Osteoblast (primary cell): ENCODE measurements around the gene TSN. TPM values are rescaled to one million over a fixed set of nuclear protein-coding genes. Genes with fewer than 3 reads are reported as not detected.
"Not testable (repeated sequence)": the region's sequence is repeated elsewhere in the genome, so short reads cannot be mapped to it uniquely, and the experiment has no call there.

Experiments used
- DNase-seq: peaks from one replicate; pipeline ENCODE4 v3.0.0; 2011; ENCODE audit warnings: low spot score, mixed read lengths; ENCODE audit not compliant: insufficient read length; ENCODE audit errors: missing footprints
- H2AFZ ChIP-seq: 2 replicates; pipeline ENCODE4 v1.6.0; 2011; ENCODE audit warnings: mild to moderate bottlenecking, low read length
- H3K27ac ChIP-seq: 2 replicates; pipeline ENCODE4 v1.5.1; 2011; ENCODE audit warnings: mild to moderate bottlenecking, low read depth, low read length, moderate library complexity
- H3K27me3 ChIP-seq: 2 replicates; pipeline ENCODE4 v1.6.0; 2012; ENCODE audit warnings: mild to moderate bottlenecking, control low read depth, inconsistent platforms, low read length, moderate library complexity; ENCODE audit not compliant: insufficient read depth
- H3K36me3 ChIP-seq: 2 replicates; pipeline ENCODE4 v1.5.1; 2011; ENCODE audit warnings: mild to moderate bottlenecking, low read length, control low read depth, moderate library complexity; ENCODE audit not compliant: insufficient read depth
- H3K4me1 ChIP-seq: 2 replicates; pipeline ENCODE4 v1.5.1; 2011; ENCODE audit warnings: mild to moderate bottlenecking, low read length, control low read depth, moderate library complexity; ENCODE audit not compliant: insufficient read depth
- H3K4me2 ChIP-seq: 2 replicates; pipeline ENCODE4 v1.6.0; 2011; ENCODE audit warnings: mild to moderate bottlenecking, low read length; ENCODE audit not compliant: insufficient read depth
- H3K4me3 ChIP-seq: fragments of 200-600 bp; sonication (generic); 3 replicates; pipeline ENCODE4 v1.5.1; 2012; ENCODE audit warnings: mild to moderate bottlenecking, low read length, inconsistent platforms; ENCODE audit not compliant: insufficient read depth
- H3K79me2 ChIP-seq: 2 replicates; pipeline ENCODE4 v1.6.0; 2012; ENCODE audit warnings: mild to moderate bottlenecking, low read length, control low read depth, inconsistent platforms; ENCODE audit not compliant: insufficient read depth
- H3K9me3 ChIP-seq: 2 replicates; pipeline ENCODE4 v1.5.1; 2011; ENCODE audit warnings: low read depth, low read length, control low read depth
- H4K20me1 ChIP-seq: 2 replicates; pipeline ENCODE4 v1.6.0; 2012; ENCODE audit warnings: mild to moderate bottlenecking, low read length, control low read depth; ENCODE audit not compliant: insufficient read depth
- total RNA-seq: library from RNA; depleted of rRNA; stranded (reverse); fragments of >200 nt; gene quantifications from 2 replicates; pipeline ENCODE4 v1.2.3, GENCODE V29; 2012
- TF ChIP-seq, protein P1 (sequence below): IDR thresholded peaks from 2 replicates; pipeline ENCODE4 v1.5.1; 2011; ENCODE audit warnings: mild to moderate bottlenecking, low read depth, low read length, moderate library complexity; ENCODE audit errors: extremely low read depth

TSN gene
- total RNA-seq, 1 donor: 50.7 TPM

DNA sequence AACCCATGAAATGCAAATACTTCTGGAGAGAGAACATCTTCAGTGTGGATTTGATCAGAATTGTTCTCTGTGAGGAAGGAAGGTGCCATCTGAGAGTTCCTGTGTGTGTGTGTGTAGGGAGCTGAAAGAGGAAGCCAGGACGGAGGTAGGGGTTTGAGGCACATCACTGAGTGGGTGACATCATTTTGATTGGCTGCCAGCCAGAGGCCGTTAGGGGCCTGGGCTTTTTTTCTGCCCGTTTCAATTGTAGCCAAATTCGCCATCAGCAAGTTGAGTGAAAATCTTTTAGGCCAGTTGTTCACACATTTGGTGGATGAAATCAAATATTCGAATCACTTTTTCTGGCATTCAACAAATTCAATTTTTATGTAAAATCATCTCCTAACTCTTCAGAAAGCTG lies 48.9 kb downstream of the TSN start:
- H3K4me1 ChIP-seq: no peaks in the 10 kb centered on the region
- no peaks in the 10 kb centered on the region for H3K79me2 ChIP-seq
- no peak overlapping the region for H3K4me3 ChIP-seq
- no peak overlapping the region for H3K4me2 ChIP-seq
- DNase-seq: no peak
- H3K9me3 ChIP-seq: no peaks in the 10 kb centered on the region
- H4K20me1 ChIP-seq: no peaks in the 10 kb centered on the region
- peaks cover 14% of the 10 kb centered on the region for H3K27me3 ChIP-seq
- no peak overlapping the region for H3K27ac ChIP-seq
- no peak overlapping the region for H2AFZ ChIP-seq
- TF ChIP-seq, protein P1, sequence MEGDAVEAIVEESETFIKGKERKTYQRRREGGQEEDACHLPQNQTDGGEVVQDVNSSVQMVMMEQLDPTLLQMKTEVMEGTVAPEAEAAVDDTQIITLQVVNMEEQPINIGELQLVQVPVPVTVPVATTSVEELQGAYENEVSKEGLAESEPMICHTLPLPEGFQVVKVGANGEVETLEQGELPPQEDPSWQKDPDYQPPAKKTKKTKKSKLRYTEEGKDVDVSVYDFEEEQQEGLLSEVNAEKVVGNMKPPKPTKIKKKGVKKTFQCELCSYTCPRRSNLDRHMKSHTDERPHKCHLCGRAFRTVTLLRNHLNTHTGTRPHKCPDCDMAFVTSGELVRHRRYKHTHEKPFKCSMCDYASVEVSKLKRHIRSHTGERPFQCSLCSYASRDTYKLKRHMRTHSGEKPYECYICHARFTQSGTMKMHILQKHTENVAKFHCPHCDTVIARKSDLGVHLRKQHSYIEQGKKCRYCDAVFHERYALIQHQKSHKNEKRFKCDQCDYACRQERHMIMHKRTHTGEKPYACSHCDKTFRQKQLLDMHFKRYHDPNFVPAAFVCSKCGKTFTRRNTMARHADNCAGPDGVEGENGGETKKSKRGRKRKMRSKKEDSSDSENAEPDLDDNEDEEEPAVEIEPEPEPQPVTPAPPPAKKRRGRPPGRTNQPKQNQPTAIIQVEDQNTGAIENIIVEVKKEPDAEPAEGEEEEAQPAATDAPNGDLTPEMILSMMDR: no peak
- H3K36me3 ChIP-seq: no peaks in the 10 kb centered on the region

DNA sequence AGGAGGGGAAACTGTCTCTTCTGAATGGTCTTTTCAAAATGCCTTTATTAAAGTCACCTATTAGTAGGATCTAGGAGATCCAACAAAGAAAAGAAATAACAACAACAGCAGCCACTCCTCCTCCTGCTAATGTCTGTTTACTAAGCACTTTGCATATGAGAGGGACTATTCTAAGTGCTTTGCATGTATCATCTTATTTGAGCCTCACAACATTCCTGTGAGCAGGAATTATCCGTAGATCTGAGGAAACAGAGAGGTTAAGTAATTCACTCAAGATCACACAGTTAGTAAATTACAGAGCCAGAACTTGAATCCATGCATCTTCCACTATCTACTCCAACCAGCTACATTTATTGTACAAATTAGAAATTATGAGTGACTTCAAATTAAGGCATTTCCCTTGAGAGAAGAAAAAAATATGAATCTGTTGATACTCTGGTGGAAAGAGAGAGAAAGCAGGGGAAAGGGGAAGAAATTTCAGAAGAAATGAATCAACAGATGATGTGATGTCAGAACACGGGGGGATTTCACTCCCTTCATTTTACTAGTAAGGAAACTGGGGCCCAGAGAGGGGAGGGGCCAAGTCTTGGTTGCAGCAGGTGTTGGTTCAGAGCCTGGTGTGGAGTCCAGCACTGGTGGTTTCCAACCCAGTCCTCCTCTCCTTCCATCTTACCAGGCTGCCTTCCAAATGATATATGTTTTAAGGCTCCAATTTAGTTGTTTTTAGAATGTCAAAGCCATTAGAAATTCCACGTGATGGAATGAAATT lies 49.7 kb downstream of the TSN start:
- DNase-seq: no peak

DNA sequence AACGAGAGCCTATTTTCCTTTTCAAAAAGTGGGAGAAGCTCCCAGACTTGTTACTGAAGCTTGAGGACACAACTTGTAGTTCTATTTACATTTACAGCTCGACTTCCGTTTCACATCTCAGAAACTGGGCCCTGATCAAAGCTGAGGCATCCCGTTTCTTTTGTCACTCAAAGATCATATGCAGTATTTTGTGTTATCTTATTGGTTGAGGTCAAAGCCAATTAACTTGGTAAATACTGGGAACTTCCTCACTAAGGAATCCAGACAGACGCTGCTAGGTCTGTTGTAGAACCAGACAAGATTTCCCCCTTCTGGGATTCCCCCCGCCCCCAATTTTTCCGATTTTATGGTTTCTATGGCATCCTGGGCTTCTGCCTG lies 50.3 kb downstream of the TSN start:
- no peaks in the 10 kb centered on the region for H3K4me1 ChIP-seq
- no peaks in the 10 kb centered on the region for H3K9me3 ChIP-seq
- no peak overlapping the region for H3K4me2 ChIP-seq
- H3K27ac ChIP-seq: no peak overlapping the region
- no peaks in the 10 kb centered on the region for H4K20me1 ChIP-seq
- no peak overlapping the region for H3K4me3 ChIP-seq
- H2AFZ ChIP-seq: no peak overlapping the region
- no peaks in the 10 kb centered on the region for H3K79me2 ChIP-seq
- TF ChIP-seq, protein P1: no peak
- no peak for DNase-seq
- H3K27me3 ChIP-seq: peaks cover 14% of the 10 kb centered on the region
- no peaks in the 10 kb centered on the region for H3K36me3 ChIP-seq

More for the DNA sequence above, 49.7 kb downstream of the TSN start:
- Histone ChIP-seq H3K4me2 (no peak overlapping the region), H3K9me3 (no peaks in the 10 kb centered on the region), H3K4me3 (no peak overlapping the region), H3K27me3 (peaks cover 14% of the 10 kb centered on the region), H3K27ac (no peak overlapping the region), H2AFZ (no peak overlapping the region), H3K79me2 (no peaks in the 10 kb centered on the region), H3K36me3 (no peaks in the 10 kb centered on the region), H4K20me1 (no peaks in the 10 kb centered on the region), H3K4me1 (no peaks in the 10 kb centered on the region)
- TF ChIP-seq, protein P1: no peak

DNA sequence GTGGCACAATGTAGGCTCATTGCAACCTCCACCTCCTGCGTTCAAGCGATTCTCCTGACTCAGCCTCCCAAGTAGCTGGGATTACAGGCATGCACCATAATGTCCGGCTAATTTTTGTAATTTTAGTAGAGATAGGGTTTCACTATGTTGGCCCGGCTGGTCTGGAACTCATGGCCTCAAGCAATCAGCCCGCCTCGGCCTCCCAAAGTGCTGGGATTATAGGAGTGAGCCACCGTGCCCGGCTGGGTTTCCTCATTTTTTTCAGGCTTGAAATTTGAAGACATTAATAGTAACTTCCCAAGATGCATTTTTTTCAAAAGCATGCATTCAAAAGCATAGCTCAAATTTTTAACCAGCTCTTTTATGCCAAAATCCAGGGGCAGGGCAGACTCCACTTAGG lies 52.3 kb downstream of the TSN start:
- not testable (repeated sequence) for H3K9me3 ChIP-seq, H3K4me1 ChIP-seq, H3K4me2 ChIP-seq, H4K20me1 ChIP-seq, DNase-seq, H2AFZ ChIP-seq, H3K79me2 ChIP-seq, H3K36me3 ChIP-seq, H3K4me3 ChIP-seq, H3K27ac ChIP-seq
- peaks cover 14% of the 10 kb centered on the region for H3K27me3 ChIP-seq
